Measurements from ENCODE around the gene SUGCT.

DNA sequence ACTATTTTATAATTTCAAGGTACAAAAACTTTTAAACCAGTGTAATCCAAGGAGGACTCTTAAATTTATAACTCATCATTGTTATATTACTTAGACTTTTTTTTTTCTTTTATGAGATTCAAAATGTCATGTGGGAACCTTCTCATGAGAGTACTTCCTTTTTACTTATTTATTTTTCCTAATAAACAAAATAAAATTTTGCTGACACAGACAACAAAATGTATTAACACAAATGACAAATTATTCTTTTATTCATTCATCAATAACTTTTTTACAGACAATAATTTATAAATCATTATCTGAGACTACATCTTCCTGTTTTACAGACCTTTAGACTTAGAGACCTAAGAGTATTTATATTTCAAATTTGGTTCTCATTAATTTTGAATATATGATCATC lies 706.2 kb downstream of the SUGCT start:
- TF ChIP-seq, protein P1, sequence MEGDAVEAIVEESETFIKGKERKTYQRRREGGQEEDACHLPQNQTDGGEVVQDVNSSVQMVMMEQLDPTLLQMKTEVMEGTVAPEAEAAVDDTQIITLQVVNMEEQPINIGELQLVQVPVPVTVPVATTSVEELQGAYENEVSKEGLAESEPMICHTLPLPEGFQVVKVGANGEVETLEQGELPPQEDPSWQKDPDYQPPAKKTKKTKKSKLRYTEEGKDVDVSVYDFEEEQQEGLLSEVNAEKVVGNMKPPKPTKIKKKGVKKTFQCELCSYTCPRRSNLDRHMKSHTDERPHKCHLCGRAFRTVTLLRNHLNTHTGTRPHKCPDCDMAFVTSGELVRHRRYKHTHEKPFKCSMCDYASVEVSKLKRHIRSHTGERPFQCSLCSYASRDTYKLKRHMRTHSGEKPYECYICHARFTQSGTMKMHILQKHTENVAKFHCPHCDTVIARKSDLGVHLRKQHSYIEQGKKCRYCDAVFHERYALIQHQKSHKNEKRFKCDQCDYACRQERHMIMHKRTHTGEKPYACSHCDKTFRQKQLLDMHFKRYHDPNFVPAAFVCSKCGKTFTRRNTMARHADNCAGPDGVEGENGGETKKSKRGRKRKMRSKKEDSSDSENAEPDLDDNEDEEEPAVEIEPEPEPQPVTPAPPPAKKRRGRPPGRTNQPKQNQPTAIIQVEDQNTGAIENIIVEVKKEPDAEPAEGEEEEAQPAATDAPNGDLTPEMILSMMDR (IDR thresholded peaks at IDR 0.05): no peak
- TF ChIP-seq POLR2A (IDR thresholded peaks at IDR 0.05): no peak
